ENCODE results near the gene MESD.
A peak's percentile ranks its signal among the peaks of the same experiment; 100 is the strongest.

The MESD gene

GRCh38 chr15:80989518-80990478 is at the start of gene MESD:
TSS of gene MESD (minus strand) at chr15:80989819. CDS start at chr15:80989791, 28 bp downstream.
- peak; percentile 92 for DNase-seq

DNA sequence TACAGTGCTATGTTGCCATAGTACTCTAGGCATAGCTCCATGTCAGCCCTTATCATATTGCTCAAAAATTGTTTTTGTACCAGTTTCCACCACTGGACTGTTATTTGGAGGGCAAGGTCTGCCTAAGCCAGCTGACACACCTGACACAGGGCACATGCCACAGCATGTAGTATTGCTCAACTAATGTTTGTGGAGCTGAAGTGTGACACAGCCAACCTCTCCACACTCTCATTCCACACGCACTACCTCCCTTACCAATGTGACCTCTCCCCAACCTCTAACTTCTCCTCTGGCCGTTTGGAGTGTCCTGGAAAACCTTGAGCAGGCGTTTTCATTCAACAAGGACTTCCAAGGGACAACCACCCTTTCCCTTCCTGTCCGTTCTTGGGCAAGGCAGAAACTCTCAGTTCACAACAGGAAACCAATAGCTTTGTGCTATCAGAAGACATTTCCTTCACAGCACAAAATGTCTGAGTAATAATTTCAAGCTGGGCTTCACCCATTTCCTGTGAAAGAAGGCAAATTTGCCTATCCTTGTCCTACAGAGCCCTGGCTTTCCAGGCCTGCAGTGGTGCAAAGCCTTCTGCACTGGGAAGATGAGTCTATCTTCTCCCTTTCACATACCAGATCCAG is 49.5 kb upstream of the MESD start:
- DNase-seq = no peak

DNA sequence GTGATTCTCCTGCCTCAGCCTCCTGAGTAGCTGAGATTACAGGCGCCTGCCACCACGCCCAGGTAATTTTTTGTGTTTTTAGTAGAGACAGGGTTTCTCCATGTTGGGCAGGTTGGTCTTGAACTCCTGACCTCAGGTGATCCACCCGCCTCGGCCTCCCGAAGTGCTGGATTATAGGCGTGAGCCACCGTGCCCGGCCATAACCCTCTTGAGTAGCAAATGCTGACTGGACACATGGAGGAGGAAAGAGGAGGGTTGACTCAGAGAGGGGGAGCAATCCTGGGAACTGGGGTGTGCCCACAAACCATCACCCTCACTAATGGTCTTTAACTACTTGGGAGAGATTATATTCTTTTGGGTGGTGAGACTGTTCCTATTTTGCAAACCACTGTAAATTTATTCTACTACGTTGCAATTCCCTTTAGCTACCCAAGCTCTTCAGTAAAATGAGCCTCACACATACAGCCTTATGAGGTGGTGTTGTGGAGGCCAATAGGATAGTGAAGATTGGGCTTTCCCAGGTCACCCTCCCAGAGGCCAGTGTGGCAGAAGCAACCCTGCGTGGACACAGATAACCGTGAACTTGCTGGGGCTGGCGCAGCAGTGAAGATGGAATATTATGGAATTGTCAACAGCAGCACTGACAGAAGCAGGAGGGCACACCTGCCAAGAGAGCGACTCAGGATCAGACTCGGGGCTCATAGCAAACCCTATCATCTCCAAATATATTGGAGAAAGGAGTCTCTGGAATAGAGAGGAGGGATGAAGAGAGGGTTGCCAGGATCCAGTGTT is 48.5 kb upstream of the MESD start:
- DNase-seq = no peak

DNA sequence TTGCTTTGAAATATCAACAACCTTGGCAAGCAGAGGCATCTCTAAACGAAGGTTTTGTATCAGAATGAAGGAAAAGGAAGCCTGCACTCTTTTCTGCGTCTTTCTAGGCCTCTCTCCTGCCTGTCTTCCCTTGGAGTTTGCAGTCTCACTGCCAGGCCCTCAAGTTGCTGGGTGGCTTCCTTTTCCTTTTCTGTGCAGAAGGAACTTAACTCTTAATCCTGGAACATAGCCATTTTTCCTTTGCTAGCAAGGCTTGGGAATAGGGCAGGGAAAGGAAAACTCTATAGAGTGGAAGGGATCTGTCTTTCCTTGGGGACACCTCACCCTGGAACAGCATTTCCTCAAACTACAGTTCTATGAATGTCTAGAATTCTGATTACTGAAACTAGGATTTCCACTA is 43.9 kb upstream of the MESD start:
- DNase-seq = no peak

DNA sequence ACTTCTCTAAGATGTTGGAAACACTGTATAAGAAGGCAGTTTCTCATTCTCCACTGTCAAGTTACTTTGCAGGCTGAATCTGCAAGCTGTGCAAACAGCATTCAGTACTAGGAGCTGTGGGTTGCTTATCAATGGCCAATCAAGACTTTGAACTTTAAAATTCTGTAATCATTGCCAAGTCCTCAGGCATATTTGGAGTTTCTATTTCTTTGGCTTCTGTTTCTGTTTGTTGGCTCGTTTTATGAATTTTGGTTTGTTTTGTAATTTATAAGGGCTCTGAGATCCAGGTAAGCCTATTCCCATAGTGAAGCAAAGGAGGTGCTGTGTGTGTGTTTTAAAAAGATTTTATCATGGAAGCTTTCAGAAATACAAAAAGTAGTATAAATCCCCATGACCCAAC is 43.2 kb upstream of the MESD start:
- DNase-seq = no peak

DNA sequence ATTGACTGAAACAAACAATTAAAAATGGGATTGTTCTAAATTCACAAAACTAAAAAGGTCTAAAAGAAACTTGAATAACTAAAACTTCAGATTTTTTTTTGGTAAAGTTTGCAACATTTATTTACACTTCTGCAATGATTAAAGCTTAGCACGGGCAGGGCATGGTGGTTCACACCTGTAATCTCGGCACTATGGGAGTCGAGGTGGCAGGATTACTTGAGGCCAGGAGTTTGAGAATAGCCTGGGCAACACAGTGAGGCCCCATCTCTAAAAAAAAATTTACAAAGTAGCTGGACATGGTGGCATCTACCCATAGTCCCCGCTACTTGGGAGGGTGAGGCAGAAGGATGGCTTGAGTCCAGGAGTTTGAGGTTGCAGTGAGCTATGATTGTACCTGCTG is 42.7 kb upstream of the MESD start:
- no peak for DNase-seq

DNA sequence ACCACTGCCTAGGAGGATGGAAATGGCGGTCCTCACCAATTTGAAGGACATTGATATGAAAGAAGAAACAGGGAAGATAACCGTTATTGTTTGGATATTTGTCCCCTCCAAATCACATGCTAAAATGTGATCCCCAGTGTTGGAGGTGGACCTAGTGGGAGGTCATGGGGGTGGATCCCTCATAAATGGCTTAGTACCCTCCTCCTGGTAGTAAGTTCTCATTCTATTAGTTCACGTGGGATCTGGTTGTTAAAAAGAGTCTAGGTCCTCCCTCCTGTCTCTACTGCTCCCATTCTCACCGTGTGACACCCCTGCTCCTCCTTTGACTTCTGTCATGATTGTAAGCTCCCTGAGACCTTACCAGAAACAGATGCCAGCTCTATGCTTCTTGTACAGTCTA is 41.6 kb upstream of the MESD start:
- no peak for DNase-seq

DNA sequence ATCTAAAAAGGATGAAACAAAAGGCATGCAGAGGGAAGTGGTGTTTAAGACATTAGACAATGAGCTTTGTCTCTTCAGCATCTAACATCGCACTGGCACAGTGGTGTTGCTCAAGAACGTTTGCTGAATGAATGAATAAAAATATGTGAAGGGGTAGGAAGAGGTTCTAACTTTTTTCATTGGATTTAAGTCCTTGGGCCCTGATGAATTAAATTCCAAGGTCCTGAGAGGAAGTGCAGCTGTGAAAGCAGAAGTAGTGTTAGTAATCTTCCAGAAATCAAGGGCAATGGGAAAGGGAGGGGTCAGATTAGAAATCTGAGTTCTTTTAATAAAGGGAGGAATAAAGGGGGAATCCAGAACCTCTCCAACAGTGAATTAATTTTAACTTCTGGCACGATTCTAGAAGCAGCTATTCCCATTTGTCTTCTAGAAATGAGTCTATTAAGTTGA is 40.7 kb upstream of the MESD start:
- DNase-seq = no peak

DNA sequence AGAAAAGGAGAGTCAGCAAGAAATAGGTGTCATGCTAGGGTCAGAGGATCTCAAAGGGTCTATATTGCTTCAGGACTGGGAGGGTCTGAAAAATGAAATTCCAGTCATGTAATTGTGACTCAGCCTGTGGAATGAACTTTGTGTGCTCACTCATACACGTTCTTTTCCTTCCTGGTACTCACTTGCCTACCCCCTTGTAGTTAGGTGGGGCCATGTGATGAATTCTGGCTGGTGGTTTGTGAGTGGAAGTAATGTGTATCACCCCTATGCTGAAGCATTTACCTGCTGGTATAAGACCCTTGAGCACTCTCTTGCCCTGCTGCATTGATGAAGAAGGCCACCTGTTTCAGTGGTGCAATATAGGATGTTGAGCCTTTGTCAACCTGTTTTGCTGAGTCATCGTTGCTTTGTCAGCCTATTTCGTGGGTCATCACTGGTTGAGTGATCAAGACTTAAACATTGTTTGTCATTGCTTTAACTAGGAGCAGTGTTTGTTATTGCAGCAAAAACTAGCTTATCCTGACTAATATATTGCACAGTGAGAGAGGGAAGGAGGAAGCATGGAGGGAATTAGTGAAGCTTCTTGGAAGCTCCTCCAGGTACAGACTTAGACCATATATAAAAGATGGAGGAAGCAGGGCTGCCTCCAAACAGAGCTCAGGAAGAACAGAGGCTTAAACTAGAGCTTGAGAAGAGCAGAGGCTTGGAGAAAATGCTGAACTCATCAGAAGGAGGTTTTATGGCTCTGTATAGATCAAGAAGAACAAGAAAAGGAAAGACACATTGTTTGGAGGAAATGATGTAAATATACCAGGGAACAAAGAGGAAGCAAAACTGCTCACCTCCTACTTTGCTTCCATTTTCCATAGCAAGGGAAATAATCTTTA is 40.0 kb upstream of the MESD start:
- DNase-seq = no peak

- no peak for DNase-seq
Measured at GRCh38 chr15:81026836-81027599, 37.4 kb upstream of the MESD start.

GRCh38 chr15:81025721-81026370 is 36.2 kb upstream of the MESD start:
- no peak for DNase-seq

GRCh38 chr15:81024936-81025335 is 35.3 kb upstream of the MESD start:
- DNase-seq = no peak

GRCh38 chr15:81024265-81024872 is 34.8 kb upstream of the MESD start:
- no peak for DNase-seq

DNA sequence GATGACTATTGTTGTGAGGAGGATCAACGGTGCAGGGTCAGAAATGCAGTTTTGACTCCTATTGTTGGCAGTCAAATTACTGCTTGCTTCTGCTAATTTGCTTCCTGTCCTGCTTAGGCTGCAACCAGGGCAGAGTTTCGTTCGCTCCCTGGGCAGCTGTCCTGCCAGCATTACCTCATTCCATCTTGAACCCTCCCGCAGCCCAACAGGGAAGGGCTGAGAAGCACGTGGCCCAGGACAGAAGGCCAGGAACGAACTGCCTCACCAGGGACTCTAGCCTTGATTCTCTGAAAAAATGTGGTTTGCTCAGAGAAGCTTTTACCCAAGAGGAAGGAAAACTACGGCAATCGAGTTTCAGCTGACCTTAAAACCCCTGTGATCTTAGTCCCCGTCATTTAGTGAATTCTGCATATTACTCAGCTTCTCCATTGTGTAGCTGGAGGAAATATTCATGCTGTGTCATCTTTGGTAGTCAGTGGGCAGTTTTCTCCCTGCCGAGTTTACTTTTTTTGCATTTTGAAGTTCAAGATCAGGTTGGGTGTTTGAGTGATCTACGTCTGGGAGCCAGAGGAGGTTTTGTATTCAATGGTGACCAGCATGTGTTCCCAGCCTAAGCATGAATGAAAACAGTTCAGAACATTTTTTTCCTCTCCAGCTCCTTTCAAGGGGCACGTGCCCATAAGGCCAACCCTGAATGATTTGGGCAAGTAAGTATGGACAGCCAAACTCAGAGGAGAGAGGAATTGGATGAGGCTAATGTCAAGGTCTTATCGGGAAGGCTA is 34.1 kb upstream of the MESD start:
- DNase-seq = no peak

- no peak for DNase-seq
Measured at GRCh38 chr15:81021321-81021720, 31.7 kb upstream of the MESD start.

DNA sequence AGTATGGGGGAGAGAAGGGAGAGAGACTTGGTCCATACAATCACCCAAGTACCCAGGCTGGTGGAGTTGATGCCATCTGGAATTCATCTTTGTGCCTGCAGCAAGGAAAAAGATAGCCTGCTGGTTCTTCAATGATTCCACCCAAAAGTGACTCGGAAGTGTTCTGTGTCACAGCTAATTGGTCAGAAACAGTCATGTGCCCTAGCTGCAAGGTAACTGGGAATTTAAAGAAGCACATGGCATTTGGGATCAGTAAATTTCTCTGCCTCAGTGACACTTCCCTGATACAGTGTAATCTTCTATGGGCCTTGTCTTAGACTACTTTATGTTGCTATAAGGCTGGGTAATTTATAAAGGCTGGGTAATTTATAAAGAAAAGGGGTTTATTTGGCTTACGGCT is 28.6 kb upstream of the MESD start:
- no peak for DNase-seq

DNA sequence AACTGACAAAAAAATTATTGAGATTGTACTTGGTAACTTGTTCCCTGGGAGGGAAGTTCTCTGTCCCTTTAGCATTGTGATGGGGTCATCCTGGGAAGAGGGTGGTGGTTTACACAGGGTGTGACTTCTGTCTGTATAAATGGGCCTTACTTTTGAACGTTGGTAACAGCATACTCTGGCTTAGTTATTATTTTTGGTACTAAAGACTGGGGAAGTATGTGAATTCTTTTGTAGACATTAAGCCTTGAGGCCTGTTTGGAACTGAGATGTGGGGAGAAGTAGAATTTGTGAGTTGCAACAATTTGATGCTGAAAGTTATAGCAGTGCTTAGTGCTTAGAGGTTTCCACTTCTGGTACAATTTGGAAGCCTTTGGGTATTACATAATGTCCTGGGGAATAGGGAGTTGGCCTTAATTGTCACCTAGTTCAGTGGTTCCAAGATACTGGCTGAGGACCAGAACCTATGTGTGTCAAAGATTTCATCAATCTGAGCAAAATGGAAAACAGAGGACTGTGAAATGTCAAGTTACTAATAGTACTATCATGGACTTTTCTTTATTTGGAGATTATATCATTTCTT is 27.0 kb upstream of the MESD start:
- DNase-seq = no peak

DNA sequence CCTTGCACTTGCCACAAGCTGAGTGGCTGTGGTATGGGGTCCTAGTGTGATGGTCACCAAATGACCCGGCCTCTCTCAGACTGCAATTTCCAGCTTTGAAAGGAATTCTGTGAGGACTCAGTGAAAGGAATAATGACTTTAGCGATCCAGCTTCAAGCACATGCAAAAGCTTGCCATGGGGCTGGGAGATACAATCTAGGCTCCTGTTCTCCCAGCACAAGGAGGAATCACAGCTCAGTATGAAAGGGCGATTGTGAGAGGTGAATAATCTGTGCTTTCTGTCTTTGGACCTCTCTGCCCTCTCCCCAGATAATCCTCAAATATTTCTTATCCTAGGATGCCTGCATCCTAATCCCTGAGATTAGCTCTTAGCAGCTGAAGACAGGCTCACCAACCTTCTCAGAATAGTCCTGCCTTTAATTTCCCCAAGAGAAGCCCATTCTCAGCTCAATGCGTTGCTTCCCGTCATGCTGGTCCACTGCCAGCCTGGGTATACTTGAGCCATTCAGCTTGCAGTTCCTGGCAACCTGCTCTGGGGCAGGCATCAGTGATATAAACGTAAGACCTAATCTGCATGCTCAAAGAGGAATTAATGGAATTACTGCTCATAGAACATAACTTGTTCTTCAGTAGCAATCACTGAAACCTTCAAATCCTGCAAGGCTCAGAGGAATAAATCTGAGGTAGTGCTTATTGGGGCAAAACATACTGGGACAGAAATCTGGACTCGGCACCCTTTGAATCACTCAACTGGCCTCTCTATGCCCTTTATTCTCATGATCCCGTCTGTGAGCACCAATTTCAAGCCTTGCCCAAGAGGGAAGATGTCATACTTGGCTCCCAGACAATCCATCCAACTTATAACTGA is 26.2 kb upstream of the MESD start:
- no peak for DNase-seq
